Measurements from ENCODE around the gene RWDD3.

RWDD3 gene

DNA sequence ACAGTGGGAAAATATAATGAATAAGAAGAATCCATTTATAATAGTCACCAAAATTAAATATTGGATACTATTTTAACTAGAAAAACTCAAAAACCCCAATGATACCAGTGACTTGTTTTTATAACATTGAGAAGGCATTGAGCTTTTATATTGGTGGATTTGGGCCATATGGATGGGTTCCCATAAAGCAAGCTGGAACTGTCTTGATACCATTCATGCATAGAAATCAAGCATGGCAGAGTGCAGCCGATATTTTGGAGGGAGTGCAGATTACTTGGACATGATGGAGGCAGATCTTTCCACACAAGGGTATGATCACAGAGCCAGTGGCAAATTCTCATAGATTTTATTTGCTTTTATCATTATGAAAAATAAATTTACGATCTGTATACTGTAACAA, 3.8 kb upstream of the RWDD3 start:
- DNase-seq (ENCODE audit: low read depth in 2 of 2), result no peak

DNA sequence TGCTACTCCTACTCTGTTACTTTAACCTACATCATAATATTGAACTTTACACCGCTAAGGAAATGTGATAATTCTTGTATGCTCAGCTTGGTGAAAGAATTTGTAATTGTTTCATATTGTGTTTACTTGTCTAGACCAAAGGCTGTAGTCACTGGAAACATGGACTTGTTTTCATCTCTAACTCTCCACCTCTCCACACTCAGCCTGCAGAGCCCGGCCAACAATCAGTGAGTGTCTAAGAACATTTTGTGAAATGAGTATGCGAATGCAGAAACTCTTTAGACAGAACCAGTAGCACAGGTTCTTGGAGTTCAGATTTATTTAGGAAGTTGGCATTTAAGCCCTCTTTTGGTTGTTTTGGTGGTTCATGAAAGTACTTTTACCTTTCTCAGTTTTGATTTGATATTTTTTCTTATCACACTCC, 3.2 kb upstream of the RWDD3 start:
- DNase-seq (ENCODE audit: low read depth in 2 of 2), result no peak

DNA sequence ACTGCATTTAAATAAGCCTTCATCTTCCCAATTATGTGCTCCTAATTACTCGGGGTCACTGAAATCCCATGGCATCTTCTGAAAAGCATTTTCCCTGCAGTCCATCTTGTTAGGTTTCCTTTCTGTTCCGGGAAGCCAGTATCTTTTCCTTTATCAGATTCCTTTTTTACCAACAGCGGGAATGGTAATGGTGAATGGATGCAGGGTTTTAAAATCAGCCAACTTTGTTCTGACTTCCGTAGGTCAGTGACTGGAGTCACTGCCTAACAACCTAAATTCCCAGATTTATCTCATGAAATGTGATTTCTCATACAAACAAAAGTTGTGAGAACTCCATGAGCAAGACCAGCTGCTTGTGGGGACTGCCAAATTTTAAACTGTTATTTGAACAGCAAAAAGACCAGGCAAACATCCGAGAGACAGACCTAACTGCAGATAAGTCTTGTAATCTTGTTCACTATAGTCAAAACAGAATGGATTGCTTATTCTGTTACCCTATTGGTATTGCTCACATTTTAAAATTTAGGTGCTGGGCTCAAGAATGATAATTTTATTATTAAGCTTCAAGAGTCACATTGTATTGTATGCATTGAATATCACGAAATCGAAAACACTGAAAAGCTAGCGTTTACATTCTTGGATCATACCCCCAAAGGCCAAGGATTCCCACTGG, 1.2 kb upstream of the RWDD3 start:
- no peak for DNase-seq (ENCODE audit: low read depth in 2 of 2)

GRCh38 chr1:95233319-95233736, 682 bp upstream of the RWDD3 start:
- no peak for DNase-seq (ENCODE audit: low read depth in 2 of 2)

- DNase-seq (ENCODE audit: low read depth in 2 of 2), result no peak
Observed at GRCh38 chr1:95236784-95237575, 3.0 kb downstream of the RWDD3 start.

DNA sequence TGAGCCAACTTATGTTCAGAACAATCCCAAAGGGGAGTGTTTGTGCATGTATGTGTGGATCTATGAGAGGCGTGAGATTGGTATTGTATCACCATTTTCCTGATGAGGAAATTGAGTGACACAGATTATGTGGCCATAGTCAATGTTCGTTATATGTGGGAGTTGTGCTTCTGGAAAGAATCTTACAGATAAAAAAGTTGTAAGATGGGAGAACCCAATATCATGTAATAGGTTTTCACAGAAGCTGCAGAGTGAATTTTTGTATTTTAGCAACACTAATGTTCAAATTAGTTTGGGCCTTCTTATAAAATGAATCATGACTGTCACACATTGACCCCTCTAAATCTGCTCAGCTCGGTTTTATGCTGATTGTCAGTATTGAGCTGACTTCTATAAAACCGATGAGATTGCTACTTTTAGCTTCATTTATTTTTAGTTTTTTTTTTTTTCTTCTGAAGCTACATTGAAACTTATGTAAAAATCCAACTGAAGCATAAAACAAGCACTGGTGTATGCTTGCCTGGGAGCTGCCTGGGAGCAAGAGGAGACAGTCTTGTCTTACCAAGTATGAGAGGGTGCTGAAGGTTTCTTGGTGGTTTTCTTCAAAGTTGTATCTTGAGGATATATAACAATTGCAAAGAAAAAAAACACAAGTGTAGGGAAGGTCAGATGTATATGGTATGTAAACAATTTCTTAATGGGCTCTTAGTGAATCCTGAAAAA, 4.1 kb downstream of the RWDD3 start:
- no peak for DNase-seq (ENCODE audit: low read depth in 2 of 2)

GRCh38 chr1:95245029-95245428, 11.0 kb downstream of the RWDD3 start:
- no peak for DNase-seq (ENCODE audit: low read depth in 2 of 2)

GRCh38 chr1:95246511-95246910, 12.5 kb downstream of the RWDD3 start:
- DNase-seq (ENCODE audit: low read depth in 2 of 2), result no peak

- DNase-seq (ENCODE audit: low read depth in 2 of 2), result no peak
Observed at GRCh38 chr1:95247607-95248006, 13.6 kb downstream of the RWDD3 start.

DNA sequence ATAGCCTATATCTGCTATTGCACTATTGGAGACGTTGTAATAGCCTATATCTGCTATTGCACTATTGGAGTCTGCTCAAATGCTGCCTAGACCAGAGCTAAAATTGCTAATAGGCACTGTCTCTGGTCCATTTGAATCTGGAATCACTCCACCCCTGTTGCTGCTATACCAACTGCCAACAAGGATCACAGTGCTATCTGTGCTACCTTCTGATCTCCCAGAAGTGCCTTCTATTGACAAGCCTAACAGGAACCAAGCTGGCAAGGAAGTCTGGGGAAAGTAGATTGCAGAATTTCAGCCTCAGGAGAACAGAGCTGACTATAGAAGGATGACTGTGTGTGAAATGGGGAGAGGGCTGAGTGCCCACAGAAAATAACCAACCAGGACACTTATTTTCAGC, 15.9 kb downstream of the RWDD3 start:
- DNase-seq (ENCODE audit: low read depth in 2 of 2), result no peak

DNA sequence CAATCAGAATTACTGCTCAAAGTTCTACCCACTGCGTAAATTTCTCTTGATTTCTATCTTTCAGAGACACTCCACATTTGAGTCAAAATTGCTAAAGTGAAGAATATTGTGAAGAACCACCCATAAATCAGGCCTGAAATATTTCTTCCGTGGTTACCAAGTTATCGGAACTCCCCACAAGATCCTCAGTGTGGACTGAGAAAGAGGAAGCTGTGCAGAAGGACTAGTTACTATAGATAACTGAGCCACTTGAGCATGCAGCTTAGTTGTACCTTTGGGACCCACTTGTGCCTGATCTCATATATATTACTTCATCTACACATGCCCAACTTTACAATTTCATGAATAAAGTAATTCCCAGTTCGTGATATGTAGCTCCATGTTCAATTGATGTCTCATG, 18.4 kb downstream of the RWDD3 start:
- DNase-seq (ENCODE audit: low read depth in 2 of 2), result no peak

GRCh38 chr1:95254959-95255358, 20.9 kb downstream of the RWDD3 start:
- DNase-seq (ENCODE audit: low read depth in 2 of 2), result no peak

DNA sequence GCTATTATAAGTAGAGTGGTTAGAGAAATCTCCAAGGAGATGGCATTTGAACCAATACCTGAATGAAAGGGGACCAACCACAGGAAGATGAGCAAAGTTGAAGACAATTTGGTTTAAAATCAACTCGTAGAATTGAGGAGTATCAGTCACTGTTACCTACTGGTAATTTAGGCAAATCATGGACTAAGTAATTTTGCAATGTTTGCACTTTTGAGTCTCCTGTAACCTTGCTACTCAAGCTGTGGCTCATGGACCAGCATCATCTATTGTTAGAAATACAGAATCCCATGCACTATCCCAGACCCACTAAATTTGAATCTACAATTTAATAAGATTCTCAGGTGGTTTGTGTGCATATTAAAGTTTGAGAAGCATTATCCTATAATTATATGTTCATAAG, 21.8 kb downstream of the RWDD3 start:
- no peak for DNase-seq (ENCODE audit: low read depth in 2 of 2)

DNA sequence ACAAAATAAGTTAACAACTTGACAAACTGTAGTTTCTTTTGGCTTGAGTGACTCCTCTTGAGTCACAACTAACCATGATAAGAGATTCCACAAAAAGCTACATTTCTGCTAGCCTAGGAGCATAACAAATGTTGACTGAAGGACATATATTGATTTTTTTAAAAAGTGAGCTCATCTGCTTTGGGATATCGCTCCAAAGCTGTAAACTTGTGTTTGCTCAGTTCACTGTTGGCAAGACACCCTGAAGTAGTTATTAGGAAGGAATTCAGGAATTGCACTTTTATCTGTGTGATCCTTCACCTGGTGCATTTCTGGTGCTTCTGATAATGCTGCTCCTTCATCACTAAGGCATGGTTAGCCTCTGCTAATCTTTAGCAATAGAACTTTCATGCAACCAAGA, 23.7 kb downstream of the RWDD3 start:
- no peak for DNase-seq (ENCODE audit: low read depth in 2 of 2)

DNA sequence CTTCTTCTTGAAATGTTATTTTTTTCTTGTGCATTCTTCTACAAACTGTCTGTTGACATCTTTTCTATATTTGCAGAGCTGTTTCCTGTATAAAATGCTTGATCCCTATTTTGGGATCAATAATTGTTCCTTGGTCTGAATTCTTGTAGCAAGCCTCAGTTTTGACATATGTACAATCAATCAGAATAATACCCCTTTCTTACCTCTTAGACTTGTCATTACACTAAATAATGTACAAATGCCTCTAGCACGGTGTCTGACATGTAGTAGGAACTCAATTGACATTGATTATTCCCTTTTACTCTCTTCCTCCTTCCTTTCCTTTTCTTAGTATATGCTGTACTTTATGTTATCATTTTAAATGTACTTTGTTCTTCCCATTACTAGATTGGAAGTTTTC, 25.2 kb downstream of the RWDD3 start:
- DNase-seq (ENCODE audit: low read depth in 2 of 2), result no peak

DNA sequence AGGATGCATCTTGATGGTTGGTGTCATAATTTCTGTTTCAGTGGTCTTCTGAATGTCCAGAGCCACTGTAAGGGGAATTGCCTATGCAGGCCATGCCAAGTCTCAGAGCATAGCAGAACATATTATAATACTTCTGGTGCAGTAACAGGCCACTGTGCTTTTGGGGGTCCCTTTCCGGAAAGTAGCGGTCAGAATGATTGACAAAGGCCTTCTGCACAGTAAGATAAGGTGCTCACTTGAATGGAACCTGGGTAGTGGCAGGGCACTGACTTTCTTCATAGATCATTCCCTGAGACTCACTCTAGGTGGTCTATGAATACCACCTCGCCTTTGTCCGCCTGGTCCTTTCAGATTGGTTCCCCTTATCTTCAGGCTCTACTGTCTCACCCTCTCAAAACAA, 28.9 kb downstream of the RWDD3 start:
- DNase-seq (ENCODE audit: low read depth in 2 of 2), result no peak

DNA sequence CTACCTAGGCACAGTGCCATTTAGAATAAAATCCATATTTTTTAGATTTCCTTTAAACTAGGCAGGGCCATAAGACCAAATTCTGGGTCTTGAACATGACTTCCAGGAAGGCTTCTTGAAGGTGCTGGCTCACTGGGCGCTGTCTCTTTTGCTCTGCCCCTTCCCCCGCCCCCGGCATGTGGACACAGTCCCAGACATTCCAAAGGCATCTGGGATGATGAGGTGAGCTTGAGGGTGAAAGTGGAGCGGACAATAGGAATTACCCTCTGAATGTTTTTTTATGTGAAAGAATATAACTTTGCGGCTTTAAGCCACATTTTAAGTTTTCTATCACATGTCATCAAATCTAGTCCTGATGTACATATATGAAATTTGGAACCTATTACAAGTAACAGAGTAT, 29.4 kb downstream of the RWDD3 start:
- DNase-seq (ENCODE audit: low read depth in 2 of 2), result no peak

GRCh38 chr1:95265106-95265505, 31.1 kb downstream of the RWDD3 start:
- no peak for DNase-seq (ENCODE audit: low read depth in 2 of 2)

DNA sequence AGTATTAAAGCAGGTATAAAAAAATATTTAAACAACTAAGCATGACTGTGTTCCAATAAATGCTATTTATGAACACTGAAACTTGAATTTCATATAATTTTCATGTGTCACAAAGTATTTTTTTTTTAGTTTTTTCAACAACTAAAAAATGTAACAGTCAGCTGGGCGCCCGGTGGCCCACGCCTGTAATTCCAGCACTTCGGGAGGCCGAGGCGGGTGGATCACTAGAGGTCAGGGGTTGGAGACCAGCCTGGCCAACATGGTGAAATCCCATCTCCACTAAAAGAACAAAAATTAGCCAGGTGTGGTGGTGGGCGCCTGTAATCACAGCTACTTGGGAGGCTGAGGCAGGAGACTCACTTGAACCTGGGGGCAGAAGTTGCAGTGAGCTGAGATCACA, 42.4 kb downstream of the RWDD3 start:
- DNase-seq (ENCODE audit: low read depth in 2 of 2), result no peak

DNA sequence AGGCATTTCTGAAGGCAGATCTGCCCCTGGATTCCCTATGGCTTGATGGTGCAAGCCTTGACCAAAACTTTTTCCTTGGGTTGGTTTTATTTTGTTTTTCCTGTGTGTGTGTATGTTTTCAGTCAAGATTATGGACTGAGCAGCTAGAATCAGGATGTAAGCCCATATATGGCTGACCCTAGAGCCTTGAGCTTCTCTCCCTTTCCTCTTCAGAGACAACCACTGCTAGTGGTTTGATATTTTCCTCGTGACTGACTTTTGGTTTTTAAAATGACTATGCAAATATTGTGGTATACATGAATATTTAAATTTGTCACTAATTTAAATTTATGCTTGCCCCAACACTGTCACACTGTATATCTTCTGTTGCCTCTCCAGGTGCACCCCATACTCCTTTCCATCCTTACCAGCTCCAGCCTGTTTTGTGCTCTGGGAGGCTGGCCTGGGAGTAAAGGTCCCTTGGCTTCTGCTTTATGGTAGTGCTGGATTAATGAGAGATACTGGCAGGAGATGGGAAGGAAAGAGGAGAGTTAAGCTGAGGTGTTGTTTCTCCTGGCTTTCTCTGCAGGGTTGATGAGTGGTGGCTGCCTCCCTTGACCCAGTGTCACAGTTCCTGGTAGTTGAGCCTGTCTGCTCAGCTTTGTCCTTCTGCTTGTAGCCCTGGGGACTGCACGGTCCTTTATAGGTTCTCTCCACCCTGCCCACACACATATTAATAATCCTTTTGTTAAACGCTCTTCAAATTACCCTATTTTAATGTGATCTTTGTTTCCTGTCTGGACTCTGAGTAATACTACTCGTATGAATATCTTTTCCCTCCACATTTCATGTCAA, 44.4 kb downstream of the RWDD3 start:
- DNase-seq (ENCODE audit: low read depth in 2 of 2), result no peak

DNA sequence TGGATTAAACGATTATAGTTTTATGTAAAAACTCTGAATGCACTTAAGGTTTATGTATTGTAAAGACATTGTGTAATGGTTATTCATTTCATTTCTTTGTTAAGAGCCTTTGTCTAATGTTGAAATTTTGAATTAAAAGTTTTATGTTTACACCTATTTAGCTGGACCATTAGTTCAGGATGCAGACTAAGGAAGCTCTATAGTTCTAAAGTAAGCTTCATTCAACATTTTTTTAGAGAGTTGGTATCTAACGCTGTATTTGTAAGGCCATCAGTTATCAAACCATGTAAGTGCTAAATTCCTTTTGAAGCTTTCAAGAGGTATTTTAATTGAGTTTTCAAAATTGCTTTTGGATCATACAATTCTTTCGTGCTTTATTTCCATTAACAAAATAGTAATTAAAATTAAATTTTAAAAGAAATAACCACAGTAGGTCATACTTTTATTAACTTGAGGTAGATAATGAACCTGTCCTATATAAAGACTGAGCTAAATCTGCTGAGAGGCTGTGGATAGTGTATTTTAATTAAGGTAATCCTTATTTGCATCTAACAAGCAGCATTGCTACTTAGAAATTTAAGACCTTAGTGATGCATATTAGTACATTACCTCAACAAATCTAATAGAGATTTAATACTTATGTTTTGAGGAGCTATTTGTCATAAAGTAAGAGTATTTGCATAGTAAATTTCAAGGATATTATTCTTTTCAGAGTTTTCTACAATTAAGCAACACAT, 47.9 kb downstream of the RWDD3 start:
- DNase-seq (ENCODE audit: low read depth in 2 of 2), result no peak

All from stimulated activated CD4-positive, alpha-beta T cell treated with anti-CD3 and anti-CD28 coated beads, Interleukin-15, amount 100 ng/mL, for 48 hours (primary cell).